ENCODE measurements around the gene COLGALT1.

COLGALT1 gene

GRCh38 chr19:17602217-17602616 is 46.8 kb downstream of the COLGALT1 start:
- no peak for DNase-seq

GRCh38 chr19:17602872-17603510 is 47.5 kb downstream of the COLGALT1 start:
- no peak for DNase-seq

GRCh38 chr19:17604372-17605025 is 49.0 kb downstream of the COLGALT1 start:
- DNase-seq = no peak

GRCh38 chr19:17605117-17605516 is 49.7 kb downstream of the COLGALT1 start:
- DNase-seq = no peak

- DNase-seq = peak; percentile 94
Measured at GRCh38 chr19:17605761-17606589, 50.5 kb downstream of the COLGALT1 start.

GRCh38 chr19:17606590-17607185 is 51.2 kb downstream of the COLGALT1 start:
- DNase-seq = no peak

- DNase-seq = no peak
Measured at GRCh38 chr19:17607936-17608335, 52.5 kb downstream of the COLGALT1 start.

- peak; percentile 68 for DNase-seq
Measured at GRCh38 chr19:17610384-17610783, 54.9 kb downstream of the COLGALT1 start.

- DNase-seq = no peak
Measured at GRCh38 chr19:17611462-17612244, 56.2 kb downstream of the COLGALT1 start.

- DNase-seq = no peak
Measured at GRCh38 chr19:17614476-17614875, 59.0 kb downstream of the COLGALT1 start.

GRCh38 chr19:17615889-17616685 is 60.6 kb downstream of the COLGALT1 start:
- DNase-seq = peak; percentile 21

- DNase-seq = no peak
Measured at GRCh38 chr19:17616686-17616960, 61.2 kb downstream of the COLGALT1 start.

GRCh38 chr19:17616961-17617806 is 61.7 kb downstream of the COLGALT1 start:
- DNase-seq = peak; percentile 52

- DNase-seq = no peak
Measured at GRCh38 chr19:17617807-17618192, 62.4 kb downstream of the COLGALT1 start.

- no peak for DNase-seq
Measured at GRCh38 chr19:17618281-17618903, 62.9 kb downstream of the COLGALT1 start.

GRCh38 chr19:17618936-17619335 is 63.5 kb downstream of the COLGALT1 start:
- DNase-seq = no peak

GRCh38 chr19:17620696-17621095 is 65.2 kb downstream of the COLGALT1 start:
- DNase-seq = no peak

GRCh38 chr19:17623224-17623935 is 67.9 kb downstream of the COLGALT1 start:
- DNase-seq = no peak

- no peak for DNase-seq
Measured at GRCh38 chr19:17624314-17624991, 69.0 kb downstream of the COLGALT1 start.
